ENCODE data around the gene MAFG. TPM values are rescaled to one million over a fixed set of nuclear protein-coding genes. Genes with fewer than 3 reads are reported as not detected.

The MAFG gene
- total and polyA plus RNA-seq, 2 of the 13 experiments (the other 11 are each of a cell fraction or from before 2014, with no cell fraction given) = 14.5 to 20.0 TPM

- TF ChIP-seq, protein P1, sequence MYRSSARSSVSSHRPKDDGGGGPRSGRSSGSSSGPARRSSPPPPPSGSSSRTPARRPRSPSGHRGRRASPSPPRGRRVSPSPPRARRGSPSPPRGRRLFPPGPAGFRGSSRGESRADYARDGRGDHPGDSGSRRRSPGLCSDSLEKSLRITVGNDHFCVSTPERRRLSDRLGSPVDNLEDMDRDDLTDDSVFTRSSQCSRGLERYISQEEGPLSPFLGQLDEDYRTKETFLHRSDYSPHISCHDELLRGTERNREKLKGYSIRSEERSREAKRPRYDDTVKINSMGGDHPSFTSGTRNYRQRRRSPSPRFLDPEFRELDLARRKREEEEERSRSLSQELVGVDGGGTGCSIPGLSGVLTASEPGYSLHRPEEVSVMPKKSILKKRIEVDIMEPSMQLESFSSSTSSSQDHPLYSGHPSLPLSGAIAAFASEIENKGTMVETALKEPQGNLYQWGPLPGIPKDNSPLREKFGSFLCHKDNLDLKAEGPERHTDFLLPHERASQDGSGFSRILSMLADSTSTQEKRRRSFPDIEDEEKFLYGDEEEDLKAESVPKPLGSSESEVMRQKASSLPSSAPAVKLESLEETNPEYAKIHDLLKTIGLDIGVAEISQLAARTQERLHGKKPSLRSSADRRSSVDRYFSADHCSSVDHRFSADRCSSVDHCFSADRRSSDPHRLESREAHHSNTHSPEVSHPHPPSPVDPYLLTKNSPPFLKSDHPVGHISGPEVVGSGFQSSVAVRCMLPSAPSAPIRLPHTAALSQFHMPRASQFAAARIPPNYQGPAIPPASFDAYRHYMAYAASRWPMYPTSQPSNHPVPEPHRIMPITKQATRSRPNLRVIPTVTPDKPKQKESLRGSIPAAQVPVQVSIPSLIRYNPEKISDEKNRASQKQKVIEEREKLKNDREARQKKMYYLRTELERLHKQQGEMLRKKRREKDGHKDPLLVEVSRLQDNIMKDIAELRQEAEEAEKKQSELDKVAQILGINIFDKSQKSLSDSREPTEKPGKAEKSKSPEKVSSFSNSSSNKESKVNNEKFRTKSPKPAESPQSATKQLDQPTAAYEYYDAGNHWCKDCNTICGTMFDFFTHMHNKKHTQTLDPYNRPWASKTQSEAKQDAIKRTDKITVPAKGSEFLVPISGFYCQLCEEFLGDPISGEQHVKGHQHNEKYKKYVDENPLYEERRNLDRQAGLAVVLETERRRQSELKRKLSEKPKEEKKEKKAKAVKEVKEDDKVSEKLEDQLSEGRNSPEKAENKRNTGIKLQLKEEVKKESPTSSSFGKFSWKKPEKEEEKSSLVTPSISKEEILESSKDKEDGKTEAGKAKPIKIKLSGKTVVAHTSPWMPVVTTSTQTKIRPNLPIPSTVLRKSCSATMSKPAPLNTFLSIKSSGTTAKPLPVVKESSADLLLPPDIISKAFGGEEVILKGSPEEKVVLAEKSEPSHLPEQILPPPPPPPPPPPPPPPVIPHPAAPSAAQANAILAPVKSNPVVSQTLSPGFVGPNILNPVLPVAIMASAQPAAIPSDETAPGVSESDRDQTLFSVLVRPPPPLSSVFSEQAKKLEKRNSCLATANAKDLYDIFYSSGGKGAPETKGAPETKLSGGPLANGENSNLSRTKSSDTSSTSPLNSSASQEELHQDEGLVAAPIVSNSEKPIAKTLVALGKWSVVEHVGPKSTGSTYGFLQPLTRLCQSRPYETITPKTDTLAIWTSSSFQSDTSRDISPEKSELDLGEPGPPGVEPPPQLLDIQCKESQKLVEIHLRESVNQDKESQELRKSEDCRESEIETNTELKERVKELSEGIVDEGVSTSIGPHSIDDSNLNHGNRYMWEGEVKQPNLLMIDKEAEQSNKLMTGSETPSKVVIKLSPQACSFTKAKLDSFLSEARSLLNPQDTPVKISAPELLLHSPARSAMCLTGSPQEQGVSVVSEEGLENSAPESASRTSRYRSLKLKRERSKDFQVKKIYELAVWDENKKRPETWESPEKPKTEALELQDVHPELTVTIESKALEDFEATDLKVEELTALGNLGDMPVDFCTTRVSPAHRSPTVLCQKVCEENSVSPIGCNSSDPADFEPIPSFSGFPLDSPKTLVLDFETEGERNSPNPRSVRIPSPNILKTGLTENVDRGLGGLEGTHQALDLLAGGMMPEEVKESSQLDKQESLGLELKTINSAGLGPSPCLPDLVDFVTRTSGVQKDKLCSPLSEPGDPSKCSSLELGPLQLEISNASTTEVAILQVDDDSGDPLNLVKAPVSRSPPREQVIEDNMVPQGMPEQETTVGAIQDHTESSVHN (CRISPR knock-in tag; IDR thresholded peaks at IDR 0.05) = 0 out of 2 replicates have a peak, but pooled peaks have one; percentile 30
- no peak for TF ChIP-seq REPIN1 (CRISPR knock-in tag; IDR thresholded peaks at IDR 0.05; ENCODE audit: borderline replicate concordance, low read depth)
- TF ChIP-seq NFATC3 (CRISPR knock-in tag; IDR thresholded peaks at IDR 0.05) = no peak
- no peak for TF ChIP-seq ZNF460 (CRISPR knock-in tag; IDR thresholded peaks at IDR 0.05; ENCODE audit: borderline replicate concordance)
- TF ChIP-seq THYN1 (CRISPR knock-in tag; IDR thresholded peaks at IDR 0.05; ENCODE audit: borderline replicate concordance, low read depth) = no peak
- peak; percentile 96 for TF ChIP-seq MAX (IDR thresholded peaks at IDR 0.05)
- TF ChIP-seq, protein P2, sequence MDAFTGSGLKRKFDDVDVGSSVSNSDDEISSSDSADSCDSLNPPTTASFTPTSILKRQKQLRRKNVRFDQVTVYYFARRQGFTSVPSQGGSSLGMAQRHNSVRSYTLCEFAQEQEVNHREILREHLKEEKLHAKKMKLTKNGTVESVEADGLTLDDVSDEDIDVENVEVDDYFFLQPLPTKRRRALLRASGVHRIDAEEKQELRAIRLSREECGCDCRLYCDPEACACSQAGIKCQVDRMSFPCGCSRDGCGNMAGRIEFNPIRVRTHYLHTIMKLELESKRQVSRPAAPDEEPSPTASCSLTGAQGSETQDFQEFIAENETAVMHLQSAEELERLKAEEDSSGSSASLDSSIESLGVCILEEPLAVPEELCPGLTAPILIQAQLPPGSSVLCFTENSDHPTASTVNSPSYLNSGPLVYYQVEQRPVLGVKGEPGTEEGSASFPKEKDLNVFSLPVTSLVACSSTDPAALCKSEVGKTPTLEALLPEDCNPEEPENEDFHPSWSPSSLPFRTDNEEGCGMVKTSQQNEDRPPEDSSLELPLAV (CRISPR knock-in tag; conservative IDR thresholded peaks at IDR 0.05; ENCODE audit: low read depth) = no peak
- no peak; the same call in 1 of the 2 replicates for TF ChIP-seq ZFP90 (CRISPR knock-in tag; IDR thresholded peaks at IDR 0.05; ENCODE audit: borderline replicate concordance)
- TF ChIP-seq NCOR1 (IDR thresholded peaks at IDR 0.05; ENCODE audit: borderline replicate concordance, low read length) = no peak
- TF ChIP-seq KAT2B (IDR thresholded peaks at IDR 0.05; ENCODE audit: borderline replicate concordance, low read depth, low read length) = no peak
- no peak for TF ChIP-seq MAFF (IDR thresholded peaks at IDR 0.05; ENCODE audit: low read depth, low read length)
- no peak for TF ChIP-seq ZNF703 (CRISPR knock-in tag; IDR thresholded peaks at IDR 0.05; ENCODE audit: borderline replicate concordance)
- TF ChIP-seq, protein P3, sequence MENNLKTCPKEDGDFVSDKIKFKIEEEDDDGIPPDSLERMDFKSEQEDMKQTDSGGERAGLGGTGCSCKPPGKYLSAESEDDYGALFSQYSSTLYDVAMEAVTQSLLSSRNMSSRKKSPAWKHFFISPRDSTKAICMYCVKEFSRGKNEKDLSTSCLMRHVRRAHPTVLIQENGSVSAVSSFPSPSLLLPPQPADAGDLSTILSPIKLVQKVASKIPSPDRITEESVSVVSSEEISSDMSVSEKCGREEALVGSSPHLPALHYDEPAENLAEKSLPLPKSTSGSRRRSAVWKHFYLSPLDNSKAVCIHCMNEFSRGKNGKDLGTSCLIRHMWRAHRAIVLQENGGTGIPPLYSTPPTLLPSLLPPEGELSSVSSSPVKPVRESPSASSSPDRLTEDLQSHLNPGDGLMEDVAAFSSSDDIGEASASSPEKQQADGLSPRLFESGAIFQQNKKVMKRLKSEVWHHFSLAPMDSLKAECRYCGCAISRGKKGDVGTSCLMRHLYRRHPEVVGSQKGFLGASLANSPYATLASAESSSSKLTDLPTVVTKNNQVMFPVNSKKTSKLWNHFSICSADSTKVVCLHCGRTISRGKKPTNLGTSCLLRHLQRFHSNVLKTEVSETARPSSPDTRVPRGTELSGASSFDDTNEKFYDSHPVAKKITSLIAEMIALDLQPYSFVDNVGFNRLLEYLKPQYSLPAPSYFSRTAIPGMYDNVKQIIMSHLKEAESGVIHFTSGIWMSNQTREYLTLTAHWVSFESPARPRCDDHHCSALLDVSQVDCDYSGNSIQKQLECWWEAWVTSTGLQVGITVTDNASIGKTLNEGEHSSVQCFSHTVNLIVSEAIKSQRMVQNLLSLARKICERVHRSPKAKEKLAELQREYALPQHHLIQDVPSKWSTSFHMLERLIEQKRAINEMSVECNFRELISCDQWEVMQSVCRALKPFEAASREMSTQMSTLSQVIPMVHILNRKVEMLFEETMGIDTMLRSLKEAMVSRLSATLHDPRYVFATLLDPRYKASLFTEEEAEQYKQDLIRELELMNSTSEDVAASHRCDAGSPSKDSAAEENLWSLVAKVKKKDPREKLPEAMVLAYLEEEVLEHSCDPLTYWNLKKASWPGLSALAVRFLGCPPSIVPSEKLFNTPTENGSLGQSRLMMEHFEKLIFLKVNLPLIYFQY (CRISPR knock-in tag; IDR thresholded peaks at IDR 0.05; ENCODE audit: borderline replicate concordance) = no peak
- no peak for TF ChIP-seq ATRX (CRISPR knock-in tag; IDR thresholded peaks at IDR 0.05; ENCODE audit: borderline replicate concordance)
These were observed 49.0 kb upstream of the MAFG start (continued) for GRCh38 chr17:81976332-81977210.

Data from HepG2 (cell line).